Eye (tissue), 1 donor: ENCODE results near the gene HCLS1.
"Not testable (repeated sequence)": the region's sequence is repeated elsewhere in the genome, so short reads cannot be mapped to it uniquely, and the experiment has no call there.

Source experiments
- DNase-seq: peaks from one replicate; pipeline ENCODE4 v3.0.0-alpha.2; 2015

Gene HCLS1

DNA sequence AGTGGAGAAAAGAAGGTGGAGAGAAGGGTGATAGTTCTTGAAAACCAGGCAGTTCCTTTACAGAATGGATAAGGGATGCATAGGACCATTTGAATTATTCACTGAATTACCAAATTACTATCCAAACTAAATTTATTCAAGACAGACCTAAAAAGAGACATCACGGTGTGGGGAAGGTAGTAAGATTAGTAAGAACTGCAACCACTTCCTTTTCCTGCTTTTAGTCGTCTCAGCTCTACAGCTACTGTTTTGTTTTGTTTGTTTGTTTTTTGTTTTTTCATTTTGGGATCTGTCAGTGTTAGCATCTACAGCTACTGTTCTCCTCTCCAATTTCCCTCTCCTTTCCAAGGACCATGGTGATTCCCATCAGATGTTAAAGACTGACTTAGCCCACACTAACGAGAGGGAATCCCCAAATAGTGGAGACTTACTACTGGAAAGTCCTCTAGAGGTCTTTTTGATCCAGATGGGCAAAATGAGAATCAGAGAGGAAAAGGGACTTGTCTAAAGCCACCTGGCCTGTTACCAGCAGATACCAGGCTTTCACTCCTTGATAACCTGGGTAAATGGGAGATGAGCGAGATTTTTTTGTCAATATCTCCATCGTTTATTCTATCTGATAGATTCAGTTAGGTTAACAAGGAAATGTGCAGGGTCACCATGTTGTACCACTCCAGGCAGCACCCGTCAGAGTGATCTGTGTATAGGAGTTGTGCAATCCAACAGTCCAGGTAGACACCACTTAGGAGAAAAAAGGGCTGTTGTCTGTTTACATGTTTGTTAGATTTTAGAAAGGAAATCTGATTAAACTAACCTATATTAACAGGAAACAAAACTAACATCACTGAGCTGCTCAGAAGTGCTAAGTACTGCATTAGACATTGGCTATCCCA is 6.0 kb downstream of the HCLS1 start:
- no peak for DNase-seq

DNA sequence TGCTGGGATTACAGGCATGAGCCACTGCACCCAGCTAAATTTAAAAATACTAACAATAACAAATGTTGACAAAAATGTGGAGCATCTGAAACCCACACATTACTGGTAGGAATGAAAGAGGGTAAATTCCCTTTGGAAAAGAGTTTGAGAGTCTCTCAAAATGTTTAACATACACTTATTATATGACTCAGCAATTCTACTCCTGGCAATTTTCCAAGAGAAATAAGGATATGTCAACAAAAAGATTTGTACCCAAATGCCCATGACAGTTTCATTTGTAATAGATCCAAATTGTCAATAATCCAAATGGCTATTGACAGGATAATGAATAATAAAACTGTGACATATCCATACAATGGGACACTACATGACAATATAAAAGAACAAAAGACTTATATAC is 9.0 kb downstream of the HCLS1 start:
- DNase-seq: no peak

DNA sequence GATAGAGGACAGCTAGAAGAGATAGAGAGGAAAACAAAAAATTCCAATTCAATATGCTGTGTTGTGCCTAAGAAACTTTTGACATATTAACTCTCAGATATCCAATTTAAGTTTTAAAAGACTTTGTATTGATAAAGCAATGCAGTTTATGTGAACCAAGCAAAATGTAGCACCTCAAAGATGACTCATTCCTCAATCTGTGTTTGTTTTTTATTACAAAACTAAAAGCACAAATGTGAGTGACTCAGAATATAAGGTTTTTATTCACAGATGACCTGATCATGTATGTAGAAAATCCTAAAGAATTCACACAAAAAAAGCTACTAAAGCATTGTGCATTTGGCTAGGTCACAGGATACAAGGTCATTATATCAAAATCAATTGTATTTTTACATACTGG is 11.1 kb downstream of the HCLS1 start:
- no peak for DNase-seq

DNA sequence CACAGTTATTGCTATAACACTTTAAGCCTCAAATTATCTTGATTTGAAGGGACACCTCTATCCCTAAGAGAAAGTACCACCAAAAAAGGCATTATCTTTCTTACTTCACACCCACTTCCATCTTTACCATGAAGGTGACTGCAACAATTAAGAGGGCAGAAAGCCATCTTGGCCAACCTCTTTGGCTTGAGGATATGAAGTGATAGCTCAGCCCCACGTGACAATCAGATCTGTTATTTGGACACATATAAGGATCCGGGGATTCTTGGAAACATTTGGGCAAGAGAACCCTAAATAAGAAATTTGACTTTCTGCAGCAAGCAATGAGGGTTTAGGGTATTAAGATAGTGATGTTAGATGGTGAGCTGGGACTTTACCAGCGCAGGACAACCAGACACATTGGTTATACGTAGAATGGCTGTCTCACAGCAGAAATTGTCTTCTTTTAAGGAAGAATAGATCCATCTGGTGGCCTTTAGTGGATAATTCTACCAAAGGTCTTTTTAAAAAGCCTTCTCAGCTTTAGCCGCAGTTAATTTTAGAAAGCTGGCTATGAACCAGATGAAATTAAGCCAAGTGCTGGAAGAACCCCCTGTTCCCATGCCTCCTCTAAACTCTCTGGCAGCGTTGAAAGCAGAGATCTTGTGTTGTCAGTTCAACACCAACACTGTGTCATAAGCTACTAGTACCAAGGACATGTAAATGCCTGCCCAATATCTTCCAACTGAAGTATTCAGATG is 12.3 kb downstream of the HCLS1 start:
- DNase-seq: no peak

DNA sequence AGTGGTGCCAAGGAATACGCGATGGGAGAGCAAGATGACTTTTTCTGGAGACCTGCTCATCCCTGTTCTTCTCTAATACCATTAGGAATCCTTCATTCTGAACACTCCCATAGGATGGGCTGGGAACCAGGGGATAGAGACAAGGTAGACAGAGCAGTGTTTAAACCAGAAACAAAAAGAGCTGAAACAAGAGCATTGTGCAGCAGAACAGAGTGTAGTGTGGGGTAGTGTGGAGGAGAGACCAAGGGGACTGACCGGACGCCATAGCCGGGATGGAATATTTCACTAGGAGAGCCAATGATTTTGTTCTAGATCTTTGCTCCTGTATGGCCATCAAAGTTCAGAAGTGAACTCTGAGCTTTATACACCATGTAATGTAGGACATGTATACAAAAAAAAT is 15.6 kb downstream of the HCLS1 start:
- no peak for DNase-seq

DNA sequence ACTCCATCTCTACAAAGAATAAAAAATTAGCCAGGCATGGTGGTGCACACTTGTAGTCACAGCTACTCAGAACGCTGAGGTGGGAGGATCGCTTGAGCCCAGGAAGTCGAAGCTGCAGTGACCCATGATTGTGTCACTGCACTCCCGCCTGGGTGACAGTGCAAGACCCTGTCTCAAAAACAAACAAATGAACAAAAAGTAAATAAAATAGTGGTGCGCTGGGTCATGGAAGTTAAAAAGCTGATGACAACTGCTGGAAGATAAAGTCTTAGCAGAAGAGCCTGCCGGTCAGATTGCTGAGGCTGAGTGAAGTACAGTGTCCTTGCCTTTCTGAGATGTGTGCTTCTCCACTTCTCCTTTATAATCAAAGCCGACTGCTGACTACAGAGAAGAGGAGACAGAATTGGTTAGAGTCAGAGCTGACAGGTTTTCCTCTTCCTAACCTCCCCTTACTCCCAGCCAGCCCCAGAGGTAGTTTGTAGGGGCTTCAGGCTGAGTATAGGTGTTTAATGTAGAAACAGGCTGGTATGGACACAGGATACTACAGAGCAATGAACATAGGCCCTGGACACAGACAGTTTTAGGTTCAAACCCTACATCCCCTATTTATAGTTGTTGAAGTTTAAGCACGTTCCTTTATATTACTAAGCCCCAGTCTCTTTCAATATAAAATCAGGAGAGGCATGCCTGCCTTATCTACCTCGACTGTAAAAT is 17.9 kb downstream of the HCLS1 start:
- DNase-seq: no peak

DNA sequence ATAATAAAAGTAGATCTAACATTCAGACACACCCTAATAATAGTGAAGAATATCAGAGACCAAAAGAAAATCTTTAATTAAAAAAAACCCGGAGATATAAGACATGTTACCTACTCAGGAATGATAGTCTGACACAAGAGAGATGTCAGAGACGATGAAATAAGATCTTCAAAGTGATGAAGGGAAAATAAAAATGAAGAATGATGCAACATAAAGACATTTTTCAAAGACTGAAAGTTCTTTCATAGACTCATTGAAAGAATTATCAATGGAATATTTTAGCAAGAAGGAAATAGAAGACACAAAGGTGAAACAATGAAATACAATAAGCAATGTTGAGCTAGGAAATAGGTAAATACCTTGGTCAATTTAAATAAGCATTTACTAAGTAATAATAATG is 19.6 kb downstream of the HCLS1 start:
- no peak for DNase-seq

DNA sequence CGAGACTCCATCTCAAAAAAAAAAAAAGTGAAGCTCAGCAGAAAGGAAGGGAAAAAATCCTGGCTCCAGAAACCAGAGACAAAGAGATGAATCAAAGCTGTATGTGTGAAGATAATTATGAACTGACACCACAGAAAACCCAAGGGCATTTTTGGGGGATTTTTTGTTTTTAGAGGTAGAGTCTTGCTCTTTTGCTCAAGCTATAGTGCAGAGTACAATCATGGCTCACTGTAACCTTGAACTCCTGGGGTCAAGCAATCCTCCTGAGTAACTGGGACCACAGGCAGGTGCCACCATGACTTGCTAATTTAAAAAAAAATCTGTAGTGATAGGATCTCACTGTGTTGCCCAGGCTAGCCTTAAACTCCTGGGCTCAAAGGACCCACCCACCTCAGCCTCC is 22.8 kb downstream of the HCLS1 start:
- no peak for DNase-seq

DNA sequence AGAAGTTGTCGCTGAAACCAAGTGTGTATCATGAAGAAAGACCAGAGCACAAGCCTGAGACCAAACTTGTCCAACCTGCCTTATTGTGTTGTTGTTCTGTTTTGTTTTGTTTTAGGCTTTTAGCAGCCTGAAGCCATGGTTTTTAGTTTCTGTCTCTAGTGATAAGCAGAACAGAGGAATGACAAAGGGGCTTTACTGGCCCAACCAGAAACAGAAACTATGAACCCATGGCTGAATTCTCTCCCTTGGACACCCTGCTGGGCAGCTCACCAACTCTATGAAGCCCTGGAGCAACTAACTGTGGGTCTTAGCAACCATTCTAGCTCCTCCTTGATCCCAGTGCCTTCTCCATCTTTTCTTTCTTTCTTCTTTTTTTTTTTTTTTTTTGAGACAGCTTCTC is 30.3 kb downstream of the HCLS1 start:
- DNase-seq: no peak

DNA sequence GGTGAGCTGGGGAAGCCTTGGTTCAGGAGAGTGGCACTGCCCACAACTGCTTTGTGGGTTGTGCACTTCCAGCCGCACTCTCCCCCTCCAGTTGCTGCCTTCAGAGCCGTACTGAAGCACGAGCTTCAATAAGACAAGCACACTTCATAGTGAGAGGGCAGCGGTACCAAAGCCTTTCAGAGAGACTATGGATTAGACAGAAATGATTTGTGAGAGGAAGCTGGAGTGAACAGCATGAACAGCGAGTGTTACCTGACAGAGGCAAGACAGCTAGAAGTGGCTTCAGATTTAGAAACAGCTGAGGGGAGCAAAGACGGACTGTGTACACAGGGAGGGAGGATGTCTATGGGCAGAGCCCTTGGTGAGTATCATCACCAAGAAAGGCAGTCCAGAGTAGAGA is 31.1 kb downstream of the HCLS1 start:
- DNase-seq: no peak

DNA sequence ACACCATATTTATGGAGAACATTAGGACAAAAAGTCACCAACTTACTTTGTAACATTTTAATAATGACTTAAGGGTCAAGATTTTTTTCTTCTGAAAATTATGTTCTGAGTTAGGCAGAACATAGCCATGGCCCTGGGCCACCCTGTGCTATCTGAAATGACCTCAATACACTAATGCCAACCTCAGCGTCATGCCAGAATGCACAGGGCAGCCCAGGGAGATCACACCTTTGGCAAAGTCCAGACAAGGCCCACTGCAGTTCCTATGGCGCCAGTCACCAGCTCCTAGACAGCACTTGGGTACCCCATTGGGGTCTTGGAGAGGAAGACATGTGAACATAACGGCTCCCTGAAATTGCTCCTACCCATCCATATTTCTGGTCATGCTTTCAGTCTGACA is 33.1 kb downstream of the HCLS1 start:
- no peak for DNase-seq

DNA sequence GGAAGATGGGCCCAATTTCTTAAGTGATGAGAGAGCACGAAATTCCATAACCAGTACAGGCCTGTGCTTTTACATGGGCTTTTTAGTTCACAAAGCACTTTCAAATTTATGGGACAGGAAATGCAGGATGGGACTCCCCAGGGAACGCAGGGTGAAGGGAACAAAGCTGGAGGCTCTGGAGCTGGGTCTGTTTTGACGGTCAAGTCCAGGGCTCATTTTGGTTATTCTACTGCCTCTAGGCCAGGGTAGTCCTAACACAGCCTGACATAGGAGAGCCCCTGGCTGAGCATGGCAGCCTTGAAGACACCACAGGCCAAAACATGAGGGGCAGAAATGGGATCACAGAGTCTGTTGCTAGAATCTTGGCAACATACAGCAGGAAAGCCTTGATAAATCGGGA is 33.5 kb downstream of the HCLS1 start:
- DNase-seq: no peak

DNA sequence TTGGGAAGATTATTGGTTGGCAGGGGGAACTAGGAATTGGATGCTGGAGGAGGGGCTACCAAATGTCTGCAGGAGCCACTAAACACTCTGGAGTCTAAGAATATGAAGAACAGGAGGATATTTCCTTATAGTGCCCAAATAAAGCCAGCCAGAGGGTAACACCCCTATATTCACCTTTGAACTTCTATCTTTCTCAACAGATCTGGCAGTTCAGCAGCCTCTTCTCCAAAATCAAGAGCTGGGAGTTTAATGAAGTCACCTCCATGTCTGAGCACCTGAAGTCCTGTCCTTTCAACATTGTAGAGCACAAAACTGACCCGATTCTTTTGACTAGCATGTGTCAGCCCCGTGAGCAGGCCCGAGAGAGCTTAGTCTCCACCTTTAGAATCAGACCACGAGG is 34.2 kb downstream of the HCLS1 start:
- no peak for DNase-seq

DNA sequence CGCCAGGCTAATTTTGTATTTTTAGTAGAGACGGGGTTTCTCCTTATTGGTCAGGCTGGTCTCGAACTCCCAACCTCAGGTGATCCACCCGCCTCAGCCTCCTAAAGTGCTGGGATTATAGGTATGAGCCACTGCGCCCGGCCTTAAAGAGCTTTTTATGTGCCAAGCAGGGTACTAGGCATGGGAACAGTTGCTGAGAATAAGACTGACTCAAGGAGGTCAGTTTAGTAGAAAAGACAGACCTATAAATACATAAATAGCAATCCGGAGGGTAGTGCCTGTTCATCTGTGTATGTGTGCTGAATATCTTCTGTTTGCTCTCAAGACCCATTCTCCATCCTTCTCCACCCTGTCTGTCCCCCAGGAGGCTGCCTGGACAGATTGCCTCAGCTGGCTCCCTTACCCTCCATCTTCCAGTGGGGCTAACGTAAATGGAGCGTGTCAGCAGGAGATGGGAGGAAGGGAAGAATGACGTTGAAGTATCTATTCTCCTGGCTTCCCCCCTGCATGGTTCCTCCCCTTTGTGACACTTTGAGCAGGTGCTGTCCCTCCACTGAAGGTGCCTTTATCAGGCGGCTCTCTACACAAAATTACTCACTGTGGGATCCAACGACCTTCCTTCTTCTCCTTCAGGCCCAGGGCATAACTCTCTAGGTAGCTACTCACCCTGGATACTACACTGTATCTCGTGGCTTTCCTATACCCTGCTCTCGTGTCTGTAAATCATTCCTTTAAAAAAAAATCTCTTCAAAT is 36.4 kb downstream of the HCLS1 start:
- no peak for DNase-seq

DNA sequence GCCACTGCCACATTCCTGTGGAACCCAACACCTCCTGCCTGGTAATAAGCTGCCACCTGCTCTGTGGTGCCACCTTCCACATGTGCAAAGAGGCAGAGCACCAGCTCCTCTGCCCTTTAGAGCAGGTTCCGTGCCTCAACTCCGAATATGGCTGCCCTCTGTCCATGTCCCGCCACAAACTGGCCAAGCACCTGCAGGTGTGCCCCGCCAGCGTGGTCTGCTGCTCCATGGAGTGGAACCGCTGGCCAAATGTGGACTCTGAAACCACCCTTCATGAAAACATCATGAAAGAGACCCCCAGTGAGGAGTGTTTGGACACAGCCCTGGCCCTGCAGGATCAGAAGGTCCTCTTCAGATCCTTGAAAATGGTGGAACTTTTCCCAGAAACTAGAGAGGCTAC is 39.2 kb downstream of the HCLS1 start:
- DNase-seq: no peak

DNA sequence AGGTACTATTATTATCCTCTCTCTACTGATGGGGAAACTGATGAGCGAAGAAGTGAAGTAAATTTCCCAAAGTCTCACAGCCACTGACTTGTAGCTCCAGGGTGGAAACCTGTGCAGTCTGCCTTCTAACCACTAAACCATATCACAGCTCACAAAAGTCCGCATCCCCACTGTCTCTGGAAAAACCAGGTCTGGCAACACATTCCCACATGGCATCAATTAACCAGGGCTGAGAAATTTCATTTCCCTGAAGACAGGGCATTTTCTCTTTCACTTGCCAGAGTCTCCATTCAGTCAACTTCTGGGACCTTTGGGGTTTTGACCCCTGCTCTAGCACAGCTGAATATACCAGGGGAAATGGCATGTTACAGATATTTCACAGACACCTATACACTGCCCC is 41.0 kb downstream of the HCLS1 start:
- DNase-seq: no peak

DNA sequence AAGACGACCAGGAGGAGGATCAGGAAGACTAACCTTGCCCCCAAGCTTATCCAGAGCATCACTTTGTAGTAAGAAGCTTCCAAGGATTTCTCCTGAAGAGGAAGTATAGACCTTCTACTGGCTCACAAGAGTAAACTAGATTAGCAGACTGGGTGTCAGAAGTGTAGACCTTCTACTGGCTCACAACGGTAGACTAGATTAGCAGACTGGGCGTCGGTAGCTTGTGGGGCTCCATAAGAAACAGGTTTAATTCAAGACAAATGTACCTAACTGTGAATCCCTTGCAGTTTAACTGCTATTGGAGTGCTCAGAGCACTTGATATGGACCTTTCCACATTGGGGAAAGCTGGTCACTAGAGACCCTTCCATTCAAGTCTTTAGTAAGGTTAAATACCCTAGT is 54.6 kb downstream of the HCLS1 start:
- no peak for DNase-seq

DNA sequence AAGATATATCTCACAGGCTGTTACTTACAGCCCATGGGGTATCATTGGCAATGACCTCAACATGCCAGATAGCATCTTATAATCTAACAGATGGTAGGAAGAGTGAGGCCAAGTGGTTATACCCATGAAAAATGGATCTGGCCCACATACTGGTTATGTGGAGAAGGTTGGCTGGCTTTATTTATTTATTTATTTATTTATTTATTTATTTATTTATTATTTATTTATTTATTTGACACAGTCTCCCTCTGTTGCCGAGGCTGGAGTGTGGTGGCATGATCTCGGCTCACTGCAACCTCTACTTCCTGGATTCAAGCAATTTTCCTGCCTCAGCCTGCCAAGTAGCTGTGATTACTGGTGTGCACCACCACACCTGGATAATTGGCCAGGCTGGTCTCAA is 55.9 kb downstream of the HCLS1 start:
- DNase-seq: no peak

DNA sequence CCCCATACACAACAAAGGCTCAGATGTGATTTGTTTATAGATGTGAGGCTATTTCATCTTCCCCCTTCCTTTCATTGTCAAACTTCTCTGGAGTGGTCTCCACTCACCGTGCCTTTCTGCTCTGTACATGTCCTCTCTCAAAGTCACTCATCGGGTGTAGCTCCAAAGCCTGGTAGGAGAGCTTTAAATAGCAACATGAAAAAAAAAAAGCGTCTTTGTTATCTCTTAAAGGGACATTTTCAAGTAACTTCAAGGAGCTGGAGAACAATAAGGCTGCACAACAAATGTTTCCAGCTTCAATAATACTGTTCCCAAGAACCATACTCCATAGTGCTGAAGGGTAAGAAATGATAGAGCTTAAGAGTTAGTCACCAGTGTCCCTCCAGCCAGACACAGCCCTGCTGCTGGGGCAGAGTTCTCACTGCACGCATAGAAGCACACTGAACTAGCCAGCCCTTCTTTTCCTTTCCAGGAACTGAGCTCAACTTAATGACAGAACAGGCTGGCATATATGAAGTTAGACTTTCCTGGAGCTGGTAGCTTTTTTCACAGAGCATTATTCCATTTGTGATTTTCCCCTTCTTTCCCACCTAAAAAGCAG is 59.4 kb downstream of the HCLS1 start:
- DNase-seq: no peak

DNA sequence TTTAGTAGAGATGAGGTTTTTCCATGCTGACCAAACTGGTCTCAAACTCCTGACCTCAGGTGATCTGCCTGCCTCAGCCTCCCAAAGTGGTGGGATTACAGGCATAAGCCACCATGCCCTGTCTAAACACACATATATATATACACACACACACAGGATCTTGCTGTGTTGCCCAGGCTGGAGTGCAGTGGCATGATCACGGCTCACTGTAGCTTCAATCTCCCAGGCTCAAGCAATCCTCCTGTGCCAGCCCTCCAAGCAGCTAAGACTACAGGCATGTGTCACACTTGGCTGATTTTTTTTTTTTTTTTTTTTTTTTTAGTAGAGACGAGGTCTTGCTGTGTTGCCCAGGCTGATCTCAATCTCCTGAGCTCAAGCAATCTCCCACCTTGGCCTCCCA is 60.8 kb downstream of the HCLS1 start:
- DNase-seq: not testable (repeated sequence)

DNA sequence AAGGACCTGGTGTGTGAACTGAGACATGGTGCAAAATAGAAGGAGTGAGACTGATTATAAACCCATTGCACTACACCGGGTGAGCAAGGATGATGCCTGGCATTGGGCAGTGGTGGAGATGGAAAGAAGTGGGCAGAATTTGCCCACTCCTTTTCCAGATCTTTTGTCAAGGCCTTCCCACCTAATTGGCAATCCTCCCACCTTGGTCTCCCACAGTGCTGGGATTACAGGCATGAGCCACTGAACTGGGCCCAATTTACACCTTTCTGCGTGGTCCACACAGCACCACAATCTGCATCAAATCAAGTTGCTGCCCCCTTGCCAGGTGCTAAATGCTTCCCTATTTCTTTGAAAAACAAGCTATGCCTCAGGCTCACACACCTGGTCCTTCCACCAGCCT is 62.1 kb downstream of the HCLS1 start:
- DNase-seq: no peak

DNA sequence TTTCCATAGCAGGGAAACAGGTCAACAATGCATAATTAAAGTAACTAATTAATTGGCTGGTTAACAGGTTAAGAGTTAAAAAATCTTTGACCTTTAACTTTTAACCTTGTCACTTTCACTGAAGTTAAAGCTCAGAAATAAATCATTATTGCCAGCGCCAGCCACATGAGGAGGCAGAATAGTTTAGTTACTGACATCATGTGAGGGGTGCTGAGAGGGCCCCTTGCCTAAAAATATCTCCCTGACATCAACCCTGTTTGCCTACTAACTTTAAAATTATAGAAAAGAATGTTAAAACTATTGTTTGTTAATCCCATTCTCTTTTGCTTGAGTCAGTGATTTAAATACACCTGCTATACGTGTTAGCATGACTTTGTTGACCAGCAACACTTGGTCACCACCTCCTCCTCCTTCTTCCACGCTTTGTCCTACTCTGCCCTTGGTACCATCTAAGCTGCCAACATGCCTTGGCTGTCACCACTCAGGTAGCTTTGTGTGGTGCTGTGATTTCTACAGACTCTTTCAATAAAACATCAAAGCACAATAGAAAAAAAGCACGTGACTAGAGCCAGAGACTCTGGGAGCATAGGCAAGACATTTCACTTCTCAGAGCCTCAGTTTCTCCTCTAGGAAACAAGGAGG is 64.8 kb downstream of the HCLS1 start:
- DNase-seq: no peak
